Peyer's patch (tissue), 4 donors: ENCODE measurements around the gene IMPA2.
A peak's percentile ranks its signal among the peaks of the same experiment; 100 is the strongest.

Experiments used
- CTCF ChIP-seq, 6 experiments: fragments of 450-650 bp in 4 of 6; fragments of 200-600 bp in 2 of 6; sonication (generic) in 1 of 6; IDR thresholded peaks; one replicate each; pipeline ENCODE4 v1.5.1; 2017 to 2019; ENCODE audit warnings: antibody characterized with exemption in 6 of 6, mild to moderate bottlenecking in 3 of 6, moderate library complexity in 1 of 6
- POLR2A ChIP-seq, 2 donors: fragments of 450-650 bp; IDR thresholded peaks; one replicate each; pipeline ENCODE4 v1.5.1; 2017; ENCODE audit warnings: antibody characterized with exemption in 2 of 2, mild to moderate bottlenecking in 2 of 2, moderate library complexity in 2 of 2

- TF ChIP-seq POLR2A (IDR thresholded peaks at IDR 0.05) (no peak), CTCF (IDR thresholded peaks at IDR 0.05) (peak in 2 of 6 experiments; percentile 20 to 34)
Observed at GRCh38 chr18:12010187-12010802, 29.0 kb downstream of the IMPA2 start.
